Medulla oblongata (tissue), 1 donor: Measurements from ENCODE around the gene TMEM203.
"Not testable (repeated sequence)": the region's sequence is repeated elsewhere in the genome, so short reads cannot be mapped to it uniquely, and the experiment has no call there.

Experiments
- DNase-seq: peaks from one replicate; pipeline ENCODE4 v3.0.0-alpha.2; 2015; ENCODE audit errors: extremely low spot score

TMEM203 gene

DNA sequence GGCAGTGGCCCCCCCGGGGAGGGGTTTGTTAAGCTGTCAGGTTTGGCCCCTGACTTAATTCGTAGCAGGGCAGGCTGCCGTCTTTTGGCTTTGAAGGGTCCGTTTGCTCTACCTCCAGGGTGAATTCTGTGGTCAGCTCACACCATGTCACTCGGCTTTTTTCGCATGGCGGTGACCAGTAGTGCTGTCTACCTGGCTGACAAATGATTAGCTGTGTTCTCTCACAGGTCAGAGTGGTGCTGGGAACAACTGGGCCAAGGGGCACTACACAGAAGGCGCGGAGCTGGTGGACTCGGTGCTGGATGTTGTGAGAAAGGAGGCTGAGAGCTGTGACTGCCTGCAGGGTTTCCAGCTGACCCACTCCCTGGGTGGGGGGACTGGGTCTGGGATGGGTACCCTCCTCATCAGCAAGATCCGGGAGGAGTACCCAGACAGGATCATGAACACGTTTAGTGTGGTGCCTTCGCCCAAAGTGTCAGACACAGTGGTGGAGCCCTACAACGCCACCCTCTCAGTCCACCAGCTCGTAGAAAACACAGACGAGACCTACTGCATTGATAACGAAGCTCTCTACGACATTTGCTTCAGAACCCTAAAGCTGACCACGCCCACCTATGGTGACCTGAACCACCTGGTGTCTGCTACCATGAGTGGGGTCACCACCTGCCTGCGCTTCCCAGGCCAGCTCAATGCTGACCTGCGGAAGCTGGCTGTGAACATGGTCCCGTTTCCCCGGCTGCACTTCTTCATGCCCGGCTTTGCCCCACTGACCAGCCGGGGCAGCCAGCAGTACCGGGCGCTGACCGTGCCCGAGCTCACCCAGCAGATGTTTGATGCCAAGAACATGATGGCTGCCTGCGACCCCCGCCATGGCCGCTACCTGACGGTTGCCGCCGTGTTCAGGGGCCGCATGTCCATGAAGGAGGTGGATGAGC is 37.1 kb upstream of the TMEM203 start:
- no peak for DNase-seq

DNA sequence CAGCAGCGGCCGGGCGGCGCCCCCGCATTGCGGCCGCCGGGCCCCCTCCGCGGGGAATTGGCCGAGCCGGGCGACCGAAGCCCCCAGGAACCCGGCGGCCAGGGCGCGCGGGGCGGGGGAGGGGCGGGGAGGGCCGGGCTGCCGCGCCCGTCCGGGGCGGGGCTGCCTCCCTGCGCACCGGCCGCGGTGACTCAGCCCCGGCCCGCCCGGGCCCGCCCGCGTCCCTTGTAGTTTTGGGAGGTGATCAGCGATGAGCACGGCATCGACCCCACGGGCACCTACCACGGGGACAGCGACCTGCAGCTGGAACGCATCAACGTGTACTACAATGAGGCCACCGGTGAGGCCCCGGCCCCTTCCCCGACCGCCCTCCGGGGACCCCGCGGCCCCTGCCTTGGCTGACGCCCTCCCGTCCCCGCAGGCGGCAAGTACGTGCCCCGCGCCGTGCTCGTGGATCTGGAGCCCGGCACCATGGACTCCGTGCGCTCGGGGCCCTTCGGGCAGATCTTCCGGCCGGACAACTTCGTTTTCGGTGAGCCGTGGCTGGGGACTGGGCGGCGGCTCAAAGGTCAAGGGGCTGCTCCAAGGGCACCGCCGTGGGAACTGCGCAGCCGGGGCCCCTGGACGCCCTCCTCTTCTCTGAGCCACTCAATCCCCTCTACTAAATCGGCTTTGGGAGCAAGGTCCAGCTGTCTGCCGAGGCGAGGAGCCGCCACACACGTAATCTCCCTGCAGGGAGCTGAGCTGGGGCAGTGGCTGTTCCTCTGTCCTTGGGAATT is 36.2 kb upstream of the TMEM203 start:
- no peak for DNase-seq

GRCh38 chr9:137240841-137241489 is 35.5 kb upstream of the TMEM203 start, which contains the start of gene TUBB4B:
TUBB4B (plus strand) TSS chr9:137241287; CDS start chr9:137241361, 74 bp downstream.
- DNase-seq = peak; percentile 100

GRCh38 chr9:137240318-137240840 is 34.9 kb upstream of the TMEM203 start:
- DNase-seq = peak; percentile 86

DNA sequence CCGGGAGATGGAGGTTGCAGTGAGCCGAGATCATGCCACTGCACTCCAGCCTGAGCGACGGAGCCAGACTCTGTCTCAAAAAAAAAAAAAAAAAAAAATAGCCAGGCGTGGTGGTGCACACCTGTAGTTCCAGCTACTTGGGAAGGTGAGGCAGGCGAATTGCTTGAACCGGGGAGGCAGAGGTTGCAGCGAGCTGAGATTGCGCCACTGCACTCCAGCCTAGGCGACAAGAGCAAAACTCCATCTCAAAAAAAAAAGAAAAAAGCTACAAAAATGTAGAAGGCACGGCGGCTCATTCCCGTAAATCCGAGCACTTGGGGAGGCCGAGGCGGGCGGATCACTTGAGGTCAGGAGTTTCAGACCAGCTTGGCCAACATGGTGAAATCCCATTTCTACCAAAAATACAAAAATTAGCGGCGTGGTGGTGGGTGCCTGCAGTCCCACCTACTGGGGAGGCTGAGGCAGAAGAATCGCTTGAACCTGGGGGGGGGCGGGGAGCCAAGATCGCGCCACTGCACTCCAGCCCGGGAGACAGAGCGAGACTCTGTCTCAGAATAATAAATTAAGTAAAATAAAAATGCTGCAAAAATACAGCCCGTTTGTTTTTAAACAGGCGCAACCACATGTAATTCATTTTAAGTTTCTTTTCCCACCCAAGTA is 34.2 kb upstream of the TMEM203 start:
- not testable (repeated sequence) for DNase-seq

DNA sequence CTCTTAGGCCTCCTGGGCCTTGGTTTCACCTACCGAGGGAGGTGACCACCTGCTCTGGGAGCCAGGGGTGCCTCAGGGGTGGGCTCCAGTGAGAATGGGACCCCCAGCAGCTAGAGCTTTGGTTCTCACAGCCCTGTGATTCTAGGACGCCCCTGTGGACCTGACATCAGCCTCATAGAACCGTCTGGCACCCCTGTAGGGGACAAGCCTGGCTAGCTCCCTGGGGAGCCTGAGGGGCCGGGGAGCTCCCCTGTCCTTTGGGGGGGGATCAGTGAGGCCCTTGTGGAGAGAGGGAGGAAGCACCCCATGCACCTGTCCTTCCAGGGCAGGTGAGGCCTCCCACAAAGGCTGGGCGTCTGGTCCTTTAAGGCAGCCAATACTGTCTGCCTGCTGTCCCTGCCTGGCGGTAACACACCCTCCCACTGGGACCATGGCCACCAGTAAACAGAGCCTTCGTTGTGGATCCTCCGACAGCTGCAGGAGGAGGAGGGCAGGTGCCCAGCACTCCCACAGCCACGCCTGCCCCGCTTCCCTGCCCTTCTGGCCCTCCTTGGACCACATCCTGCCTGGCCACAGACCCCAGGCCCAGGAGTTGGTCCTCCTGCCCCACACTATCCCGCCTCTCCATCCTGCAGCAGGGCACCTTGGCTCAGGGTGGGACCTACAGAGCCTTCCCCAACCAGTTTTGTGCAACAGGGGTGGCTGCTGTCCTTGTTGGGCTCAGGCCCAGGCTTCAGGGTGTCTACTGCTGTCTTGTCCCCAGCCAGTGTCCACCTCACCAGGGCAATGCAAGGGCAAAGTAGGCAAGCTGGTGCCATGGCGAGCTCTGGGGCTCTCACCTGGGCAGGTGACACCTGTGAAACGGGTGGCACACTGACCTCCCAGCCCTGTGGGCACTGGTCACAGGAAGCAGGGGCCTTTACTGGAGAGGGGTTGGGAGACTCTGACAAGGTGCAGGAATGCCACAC is 32.6 kb upstream of the TMEM203 start:
- DNase-seq = peak; percentile 86

DNA sequence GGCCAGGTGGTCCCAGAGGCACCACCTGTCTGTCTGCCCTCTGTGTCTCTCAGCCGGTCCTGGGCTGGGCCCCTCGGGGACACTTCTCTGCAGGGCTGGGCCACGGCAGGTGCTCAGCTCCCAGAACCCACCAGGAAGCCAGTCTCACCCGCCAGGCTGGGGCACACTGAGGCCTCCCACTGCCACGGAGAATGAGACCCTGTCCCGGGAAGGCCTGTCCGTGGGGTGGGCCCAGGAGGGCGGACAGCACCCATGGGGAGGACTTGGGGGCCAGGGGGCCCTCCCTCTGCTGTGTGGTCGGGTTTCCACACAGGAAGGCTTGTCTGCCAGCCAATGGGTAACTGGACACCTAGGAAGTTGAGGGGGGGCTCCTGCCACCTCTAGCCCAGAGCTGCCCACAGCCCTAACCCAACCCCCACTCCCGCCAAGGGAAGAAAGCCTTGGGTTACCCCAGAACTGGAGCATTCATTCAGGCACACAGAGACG is 31.5 kb upstream of the TMEM203 start:
- DNase-seq = no peak

DNA sequence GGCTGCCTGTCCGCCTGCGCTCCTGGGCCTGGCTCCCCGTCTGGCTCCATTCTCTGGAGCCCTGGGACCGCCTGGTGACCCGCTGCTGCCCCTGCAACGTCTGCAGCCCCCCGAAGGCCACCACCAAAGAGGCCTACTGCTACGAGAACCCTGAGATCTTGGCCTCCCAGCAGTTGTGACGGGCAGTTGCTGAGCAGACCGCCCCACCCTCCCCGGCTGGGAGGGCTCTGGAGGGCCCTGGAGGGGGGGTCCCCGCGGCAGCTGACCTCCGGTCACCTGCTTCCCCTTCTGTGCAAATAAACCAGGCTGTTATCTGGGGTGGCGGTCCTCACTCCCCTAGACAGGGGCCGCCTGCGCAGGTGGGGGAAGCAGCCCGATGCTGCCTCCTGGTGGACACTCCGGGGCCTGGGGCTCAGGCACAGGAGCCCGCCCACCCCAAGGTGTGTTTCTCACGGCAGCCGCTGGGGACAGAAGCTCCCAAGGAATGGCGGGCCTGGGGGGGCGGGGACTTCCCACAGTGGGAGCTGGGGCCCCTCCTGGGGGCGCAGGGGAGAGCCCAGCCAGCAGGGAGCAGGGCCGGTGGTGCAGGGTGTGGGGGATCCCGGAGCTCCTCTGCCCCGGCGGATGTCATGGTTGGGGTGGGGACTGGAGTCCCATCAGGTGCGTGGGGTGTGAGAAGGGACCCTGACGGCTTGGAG is 30.9 kb upstream of the TMEM203 start:
- peak; percentile 85 for DNase-seq

DNA sequence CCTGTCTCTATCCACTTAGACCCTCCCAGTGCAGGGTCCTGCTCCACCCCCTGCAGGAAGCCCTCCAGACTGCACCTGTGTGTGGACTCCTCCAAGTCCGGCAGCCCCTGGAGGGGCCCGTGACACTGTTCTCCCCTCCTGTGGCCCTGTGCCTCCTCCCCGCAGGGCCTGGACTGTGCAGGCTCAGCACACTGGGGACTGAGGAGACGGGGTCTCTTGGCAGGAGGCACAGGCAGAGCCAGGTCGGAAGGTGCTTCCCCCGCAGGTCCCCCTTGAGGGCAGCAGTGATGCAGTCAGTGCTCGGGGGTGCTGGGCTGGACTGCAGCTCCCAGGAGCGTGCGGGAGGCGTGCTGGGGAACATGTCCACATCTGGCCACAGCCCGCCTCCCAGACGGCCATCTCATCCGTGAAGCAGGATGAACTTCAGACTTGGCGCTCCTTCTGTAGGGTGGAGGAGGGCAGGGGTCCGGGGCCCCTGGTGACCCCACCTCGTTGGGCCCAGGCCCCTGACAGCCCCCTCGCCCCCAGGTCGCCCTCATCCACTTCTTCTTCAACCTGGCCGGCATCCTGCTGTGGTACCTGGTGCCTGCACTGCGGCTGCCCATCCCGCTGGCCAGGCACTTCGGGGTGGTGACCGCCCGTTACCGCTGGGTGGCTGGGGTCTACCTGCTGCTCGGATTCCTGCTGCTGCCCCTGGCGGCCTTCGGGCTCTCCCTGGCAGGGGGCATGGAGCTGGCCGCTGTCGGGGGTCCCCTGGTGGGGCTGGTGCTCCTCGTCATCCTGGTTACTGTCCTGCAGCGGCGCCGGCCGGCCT is 30.2 kb upstream of the TMEM203 start:
- no peak for DNase-seq

DNA sequence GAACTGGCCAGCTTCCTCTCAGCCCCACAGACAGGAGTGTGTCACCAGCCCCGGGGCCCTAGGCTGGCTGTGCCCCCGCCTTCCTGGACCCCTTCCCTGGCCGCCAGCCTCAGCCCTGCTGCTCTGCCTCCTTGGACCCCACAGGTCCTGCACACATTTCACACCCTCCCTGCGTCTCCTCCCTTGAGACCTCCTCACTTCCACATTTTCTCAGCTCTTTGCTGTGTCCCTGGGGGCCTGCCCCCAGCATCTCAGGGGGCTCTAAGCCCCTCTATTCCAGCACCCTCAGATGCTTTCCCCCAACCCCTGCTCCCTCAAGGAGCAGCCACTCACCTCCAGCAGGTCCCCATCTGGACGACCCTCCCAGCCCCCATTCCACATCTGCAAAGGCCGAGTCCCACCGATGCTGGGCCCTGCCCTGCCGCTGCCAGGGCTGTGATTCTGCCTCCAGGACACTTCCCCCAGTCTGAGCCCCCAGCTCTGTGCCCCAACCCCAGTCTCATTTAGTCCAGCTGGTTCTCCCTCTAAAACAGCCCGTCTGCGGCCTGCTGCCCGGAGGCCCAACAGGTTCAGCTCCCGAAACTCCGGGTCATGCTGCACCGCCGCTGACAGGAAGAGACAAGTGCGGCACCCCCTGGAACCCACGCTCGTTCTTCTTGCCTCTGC is 29.4 kb upstream of the TMEM203 start:
- no peak for DNase-seq

DNA sequence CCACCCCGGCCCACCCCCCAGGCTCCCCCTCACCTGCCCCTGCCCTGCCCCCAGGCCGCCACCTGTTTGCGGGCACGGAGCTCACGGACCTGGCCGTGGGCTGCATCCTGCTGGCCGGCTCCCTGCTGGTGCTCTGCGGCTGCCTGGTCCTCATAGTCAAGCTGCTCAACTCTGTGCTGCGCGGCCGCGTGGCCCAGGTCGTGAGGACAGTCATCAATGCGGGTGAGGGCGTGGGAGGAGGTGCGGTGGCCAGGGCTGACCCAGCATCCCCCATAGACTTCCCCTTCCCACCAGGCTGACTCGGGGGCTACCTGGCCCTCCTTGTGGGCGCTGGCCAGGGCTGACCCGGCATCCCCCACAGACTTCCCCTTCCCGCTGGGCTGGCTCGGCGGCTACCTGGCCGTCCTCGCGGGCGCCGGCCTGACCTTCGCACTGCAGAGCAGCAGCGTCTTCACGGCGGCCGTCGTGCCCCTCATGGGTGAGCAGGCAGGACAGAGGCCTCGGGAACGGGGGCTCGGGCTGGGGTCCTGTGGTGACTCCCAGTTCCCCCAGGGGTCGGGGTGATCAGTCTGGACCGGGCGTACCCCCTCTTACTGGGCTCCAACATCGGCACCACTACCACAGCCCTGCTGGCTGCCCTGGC is 28.7 kb upstream of the TMEM203 start:
- DNase-seq = no peak

- no peak for DNase-seq
Measured at GRCh38 chr9:137233143-137233980, 27.9 kb upstream of the TMEM203 start.

- DNase-seq = no peak
Measured at GRCh38 chr9:137232510-137232909, 27.1 kb upstream of the TMEM203 start.

- DNase-seq = no peak
Measured at GRCh38 chr9:137232101-137232500, 26.7 kb upstream of the TMEM203 start.

DNA sequence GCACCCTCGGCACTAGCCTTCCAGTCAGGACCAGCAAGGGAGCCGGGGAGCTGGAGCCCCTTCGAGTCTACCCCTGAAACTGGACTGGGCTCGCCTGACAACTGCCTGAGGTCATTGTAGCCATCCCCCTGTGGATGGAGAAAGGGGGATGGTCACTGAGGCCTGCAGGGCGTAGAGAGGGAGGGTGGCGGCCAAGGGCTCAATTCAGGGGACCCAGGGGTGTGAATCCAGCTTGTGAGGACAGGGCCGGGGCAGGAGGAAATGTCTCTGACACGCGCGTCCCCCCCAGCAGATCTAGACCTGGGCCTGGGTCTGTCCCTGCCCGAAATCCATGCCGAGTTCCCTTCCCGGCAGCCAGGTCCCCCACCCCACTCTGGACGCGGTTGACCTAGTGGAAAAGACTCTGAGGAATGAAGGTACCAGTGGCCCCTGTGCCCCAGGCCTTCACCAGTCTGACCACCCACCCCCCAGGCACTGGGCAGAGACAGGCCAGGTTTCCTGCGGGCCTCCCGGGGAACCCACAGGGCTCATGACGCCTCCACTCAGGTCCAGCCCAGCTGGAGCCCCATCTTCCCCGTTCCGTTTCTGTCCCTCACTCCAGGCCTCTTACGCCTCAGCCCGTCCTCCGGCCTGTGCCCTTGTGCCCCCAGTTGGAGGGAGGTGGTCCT is 26.1 kb upstream of the TMEM203 start:
- DNase-seq = no peak
